Measurements from ENCODE around the gene EIF3J.

EIF3J gene

DNA sequence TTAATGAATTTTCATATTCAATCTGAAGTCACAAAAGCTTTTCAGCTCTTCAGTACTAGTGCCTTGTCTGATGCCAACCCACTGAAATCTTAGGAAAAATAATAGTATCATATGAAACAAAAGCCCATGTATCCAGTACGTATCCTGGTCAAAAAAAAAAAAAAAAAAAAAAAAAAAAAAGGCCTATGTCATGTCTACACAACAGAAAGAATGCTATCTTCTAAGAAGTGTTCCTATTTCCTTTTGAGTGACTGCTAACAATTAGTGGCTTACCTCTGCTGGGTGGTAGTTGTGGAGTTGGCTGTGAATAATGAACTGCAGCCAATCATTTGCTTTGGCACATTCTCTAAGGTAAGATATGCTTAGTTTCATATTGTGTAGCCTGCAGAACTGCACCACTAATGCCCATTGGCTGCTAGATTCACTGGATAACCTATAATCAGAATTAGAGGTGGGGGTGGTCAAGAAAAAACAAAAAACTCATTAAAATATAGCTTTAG lies 59.6 kb downstream of the EIF3J start:
- DNase-seq: no peak

DNA sequence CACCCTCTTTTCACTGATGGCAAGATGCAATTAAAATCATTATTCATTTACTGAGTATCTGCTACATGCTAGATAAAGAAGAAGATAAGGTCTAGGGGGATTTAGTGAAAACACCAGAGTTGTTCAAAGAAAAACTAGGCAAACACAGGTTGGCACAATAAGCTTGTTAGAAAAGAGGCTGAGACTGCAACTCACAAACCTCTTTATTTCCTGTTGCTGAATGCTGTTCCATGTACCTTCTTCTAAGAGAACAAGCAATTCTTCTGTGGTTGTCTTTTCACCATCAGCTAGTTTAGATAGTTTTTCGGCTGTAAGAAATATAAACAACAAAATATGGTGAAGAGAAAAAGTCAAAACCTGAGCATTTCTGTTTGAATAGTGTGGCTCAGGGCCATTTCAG lies 61.1 kb downstream of the EIF3J start:
- no peak for DNase-seq

DNA sequence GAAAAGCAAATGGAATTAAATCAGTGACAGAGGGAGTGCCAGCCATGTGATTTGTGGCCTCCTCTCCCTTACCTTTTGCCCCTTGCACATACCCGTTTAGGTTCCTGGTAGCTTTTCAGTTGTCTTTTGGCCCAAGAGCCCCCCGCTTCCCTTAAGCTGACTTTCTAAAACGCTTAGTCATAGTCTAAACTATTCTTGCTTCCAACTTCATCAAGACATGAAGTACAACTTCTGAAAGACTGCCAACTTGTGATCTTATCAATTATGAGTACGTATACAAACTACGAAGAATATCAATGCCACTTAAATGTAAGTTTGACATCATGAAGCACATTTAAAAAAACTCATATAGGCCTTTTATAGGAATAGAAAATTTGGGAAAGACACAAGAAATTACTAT lies 61.9 kb downstream of the EIF3J start:
- peak; percentile 47 for DNase-seq

DNA sequence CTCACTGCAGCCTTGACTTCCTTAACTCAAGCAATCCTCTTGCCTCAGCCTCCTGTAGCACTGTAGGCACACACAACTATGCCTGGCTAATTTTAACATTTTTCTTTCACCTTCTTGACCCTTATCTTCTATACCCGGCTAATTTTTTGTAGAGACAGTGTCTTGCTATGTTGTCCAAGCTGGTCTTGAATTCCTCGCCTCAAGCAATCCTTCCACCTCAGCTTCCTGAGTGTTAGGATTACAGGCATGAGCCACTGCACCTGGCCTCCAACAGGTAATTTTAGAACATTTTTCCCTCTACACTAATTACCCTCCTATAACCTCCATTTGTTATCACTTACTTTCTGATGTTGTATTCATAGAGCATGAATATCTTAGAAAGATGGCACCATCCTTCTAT lies 66.2 kb downstream of the EIF3J start:
- DNase-seq: no peak

DNA sequence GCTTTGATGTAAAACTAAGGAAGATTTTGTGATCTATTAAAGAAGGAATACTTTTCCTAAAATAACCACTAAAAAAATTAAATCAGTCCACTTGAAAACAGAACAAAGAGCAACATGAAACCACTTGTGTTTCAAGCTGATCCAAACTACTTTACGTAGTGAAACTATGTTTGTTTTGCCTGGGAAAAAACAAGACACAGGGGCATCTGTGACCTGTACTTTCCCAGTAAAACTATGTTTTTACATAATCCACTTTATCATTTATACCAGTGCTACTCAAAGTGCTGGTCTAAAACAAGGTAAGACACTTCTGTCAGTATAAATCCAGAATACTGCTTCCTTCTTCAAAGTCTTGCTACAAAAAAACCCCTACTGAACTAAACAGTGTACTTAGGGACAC lies 69.8 kb downstream of the EIF3J start:
- DNase-seq: no peak
